ENCODE data around the gene TOMM40L.

- TF ChIP-seq POLR2AphosphoS5 (IDR thresholded peaks at IDR 0.05) (no peak), CTCF (IDR thresholded peaks at IDR 0.05) (no peak), POLR2A (IDR thresholded peaks at IDR 0.05) (no peak)
Observed at GRCh38 chr1:161198194-161198896, 27.5 kb upstream of the TOMM40L start.

Measured in breast epithelium (tissue), 3 donors.